ENCODE measurements around the gene GPR146. TPM values are rescaled to one million over a fixed set of nuclear protein-coding genes. Genes with fewer than 3 reads are reported as not detected.
A peak's percentile ranks its signal among the peaks of the same experiment; 100 is the strongest.

Gene GPR146
- total RNA-seq, 1 donor from 2014 or later: 1.7 TPM

DNA sequence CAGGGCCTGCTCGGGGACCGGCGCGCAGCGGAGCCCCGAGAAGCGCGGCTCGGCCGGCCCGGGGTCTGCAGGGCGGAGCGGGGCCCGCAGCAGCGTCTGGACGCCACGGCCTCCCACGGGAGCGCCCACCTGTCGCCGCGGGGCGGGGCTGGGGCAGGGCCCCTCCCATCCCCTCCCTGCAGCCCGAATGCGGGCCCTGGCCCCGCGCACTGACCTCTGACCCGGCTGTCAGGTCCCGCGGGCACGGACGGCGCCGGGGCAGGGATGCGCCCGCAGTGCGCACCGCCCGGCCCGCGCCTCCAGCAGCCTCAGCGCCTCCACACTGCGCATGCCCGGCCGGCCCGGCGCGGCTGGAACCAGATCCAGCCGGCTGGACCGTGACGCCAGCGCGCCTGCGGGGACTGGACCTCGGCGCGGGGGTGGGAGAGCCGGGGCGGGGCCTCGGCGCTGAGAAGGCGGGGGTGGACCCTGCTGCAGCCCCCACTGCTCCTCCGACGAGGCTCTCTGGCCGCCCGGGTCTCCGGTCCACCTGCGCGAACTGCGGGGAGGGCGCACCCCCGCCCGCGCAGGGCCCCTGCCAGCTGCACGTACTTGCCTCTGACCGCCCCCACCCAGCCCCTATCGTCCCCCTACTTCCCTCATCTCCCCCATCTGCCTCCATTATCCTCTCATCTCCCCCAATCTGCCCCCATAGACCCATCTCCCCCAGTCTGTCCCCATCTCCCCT lies 16.1 kb upstream of the GPR146 start:
- Histone ChIP-seq H3K9ac (ENCODE audit: low read length) (peak overlapping the region; percentile 87), H3K27me3 (ENCODE audit: insufficient read depth, low read length) (no peaks in the 10 kb centered on the region), H3K27ac (ENCODE audit: low read depth, low read length) (peak overlapping the region; percentile 83), H3K4me2 (ENCODE audit: low read length) (peak overlapping the region; percentile 95), H3K79me2 (ENCODE audit: insufficient read depth, low read length) (peaks cover 48% of the 10 kb centered on the region), H3K9me3 (ENCODE audit: insufficient read depth, low read depth, low read length) (no peaks in the 10 kb centered on the region), H4K20me1 (ENCODE audit: insufficient read depth, low read length) (peaks cover 45% of the 10 kb centered on the region), H3K4me3 (ENCODE audit: insufficient read depth, low read depth, low read length) (peak overlapping the region; percentile 67), H3K36me3 (ENCODE audit: insufficient read depth, low read length) (peaks cover 2% of the 10 kb centered on the region), H2AFZ (ENCODE audit: low read depth, low read length) (peak overlapping the region; percentile 47), H3K4me1 (ENCODE audit: insufficient read depth, low read length) (peaks cover 18% of the 10 kb centered on the region)
- DNase-seq (ENCODE audit: low read depth): peak; percentile 72
- peaks cover 14% of the 10 kb centered on the region for H3K4me1 Mint-ChIP-seq (ENCODE audit: low read depth, unreplicated experiment)
- peaks cover 6% of the 10 kb centered on the region for H3K36me3 Mint-ChIP-seq (ENCODE audit: low read depth, unreplicated experiment)
- no peak overlapping the region for H3K4me3 Mint-ChIP-seq (ENCODE audit: unreplicated experiment)
- no peaks in the 10 kb centered on the region for H3K9me3 Mint-ChIP-seq (ENCODE audit: unreplicated experiment)
- H3K27me3 Mint-ChIP-seq (ENCODE audit: low read depth, unreplicated experiment): no peaks in the 10 kb centered on the region
- TF ChIP-seq EZH2 (IDR thresholded peaks at IDR 0.05; ENCODE audit: insufficient read depth, low read length): no peak
- TF ChIP-seq, protein P1, sequence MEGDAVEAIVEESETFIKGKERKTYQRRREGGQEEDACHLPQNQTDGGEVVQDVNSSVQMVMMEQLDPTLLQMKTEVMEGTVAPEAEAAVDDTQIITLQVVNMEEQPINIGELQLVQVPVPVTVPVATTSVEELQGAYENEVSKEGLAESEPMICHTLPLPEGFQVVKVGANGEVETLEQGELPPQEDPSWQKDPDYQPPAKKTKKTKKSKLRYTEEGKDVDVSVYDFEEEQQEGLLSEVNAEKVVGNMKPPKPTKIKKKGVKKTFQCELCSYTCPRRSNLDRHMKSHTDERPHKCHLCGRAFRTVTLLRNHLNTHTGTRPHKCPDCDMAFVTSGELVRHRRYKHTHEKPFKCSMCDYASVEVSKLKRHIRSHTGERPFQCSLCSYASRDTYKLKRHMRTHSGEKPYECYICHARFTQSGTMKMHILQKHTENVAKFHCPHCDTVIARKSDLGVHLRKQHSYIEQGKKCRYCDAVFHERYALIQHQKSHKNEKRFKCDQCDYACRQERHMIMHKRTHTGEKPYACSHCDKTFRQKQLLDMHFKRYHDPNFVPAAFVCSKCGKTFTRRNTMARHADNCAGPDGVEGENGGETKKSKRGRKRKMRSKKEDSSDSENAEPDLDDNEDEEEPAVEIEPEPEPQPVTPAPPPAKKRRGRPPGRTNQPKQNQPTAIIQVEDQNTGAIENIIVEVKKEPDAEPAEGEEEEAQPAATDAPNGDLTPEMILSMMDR (IDR thresholded peaks at IDR 0.05; ENCODE audit: insufficient read depth, low read depth, low read length): no peak
- FAIRE-seq: no peak
- no peak overlapping the region for H3K27ac Mint-ChIP-seq (ENCODE audit: unreplicated experiment)

DNA sequence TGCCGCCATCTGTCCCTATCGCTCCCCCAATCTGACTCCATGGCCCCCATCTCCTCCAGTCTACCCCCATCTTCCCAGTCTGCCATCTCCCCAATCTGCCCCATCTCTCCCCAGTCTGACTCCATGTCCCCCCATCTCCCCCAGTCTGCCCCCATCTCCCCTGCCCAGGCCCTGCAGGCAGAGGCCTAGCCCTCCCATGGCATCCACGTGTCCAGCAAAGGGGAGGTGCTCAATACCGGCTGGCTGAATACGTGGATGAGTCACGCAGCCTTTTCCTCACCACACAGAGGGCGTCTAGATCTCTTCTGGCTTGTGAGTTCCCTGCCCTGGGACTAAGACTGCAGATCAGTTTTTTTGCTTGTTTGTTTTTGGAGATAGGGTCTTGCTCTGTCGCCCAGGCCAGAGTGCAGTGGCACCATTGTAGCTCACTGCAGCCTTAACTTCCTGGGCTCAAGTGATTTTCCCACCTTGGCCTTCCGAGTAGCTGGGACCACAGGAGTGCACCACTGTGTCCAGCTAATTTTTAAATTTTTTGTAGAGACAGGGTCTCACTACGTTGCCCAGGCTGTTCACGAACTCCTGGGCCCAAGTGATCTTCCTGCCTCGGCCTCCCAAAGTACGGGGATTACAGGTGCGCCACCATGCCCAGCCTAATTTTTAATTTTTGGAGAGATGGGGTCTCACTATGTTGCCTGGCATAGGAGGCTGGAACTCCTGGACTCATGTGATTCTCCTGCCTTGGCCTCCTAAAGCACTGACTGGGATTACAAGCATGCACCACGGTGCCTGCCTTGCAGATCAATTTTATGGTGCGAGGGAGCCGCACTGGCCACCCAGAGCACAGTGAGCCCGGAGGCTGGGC lies 15.3 kb upstream of the GPR146 start:
- peak; percentile 94 for FAIRE-seq
- Mint-ChIP-seq H3K27me3 (ENCODE audit: low read depth, unreplicated experiment) (no peaks in the 10 kb centered on the region), H3K36me3 (ENCODE audit: low read depth, unreplicated experiment) (peaks cover 7% of the 10 kb centered on the region), H3K4me3 (ENCODE audit: unreplicated experiment) (peak overlapping the region; percentile 78), H3K27ac (ENCODE audit: unreplicated experiment) (peak overlapping the region; percentile 92), H3K4me1 (ENCODE audit: low read depth, unreplicated experiment) (peaks cover 14% of the 10 kb centered on the region), H3K9me3 (ENCODE audit: unreplicated experiment) (no peaks in the 10 kb centered on the region)
- Histone ChIP-seq H3K4me1 (ENCODE audit: insufficient read depth, low read length) (peaks cover 18% of the 10 kb centered on the region), H3K4me2 (ENCODE audit: low read length) (peak overlapping the region; percentile 95), H4K20me1 (ENCODE audit: insufficient read depth, low read length) (peaks cover 37% of the 10 kb centered on the region), H3K9me3 (ENCODE audit: insufficient read depth, low read depth, low read length) (no peaks in the 10 kb centered on the region), H3K27ac (ENCODE audit: low read depth, low read length) (peak overlapping the region; percentile 83), H2AFZ (ENCODE audit: low read depth, low read length) (no peak overlapping the region), H3K36me3 (ENCODE audit: insufficient read depth, low read length) (peaks cover 2% of the 10 kb centered on the region), H3K27me3 (ENCODE audit: insufficient read depth, low read length) (no peaks in the 10 kb centered on the region), H3K9ac (ENCODE audit: low read length) (peak overlapping the region; percentile 87), H3K4me3 (ENCODE audit: insufficient read depth, low read depth, low read length) (no peak overlapping the region), H3K79me2 (ENCODE audit: insufficient read depth, low read length) (peaks cover 40% of the 10 kb centered on the region)
- TF ChIP-seq, protein P1 (IDR thresholded peaks at IDR 0.05; ENCODE audit: insufficient read depth, low read depth, low read length): no peak
- no peak for TF ChIP-seq EZH2 (IDR thresholded peaks at IDR 0.05; ENCODE audit: insufficient read depth, low read length)
- peak; percentile 92 for DNase-seq (ENCODE audit: low read depth)

Measured in astrocyte (in vitro differentiated cells and primary cell).